Heart left ventricle (tissue), 13 donors: ENCODE results near the gene LSM14A.

Experiments
- CTCF ChIP-seq, 12 donors: fragments of 200-600 bp; sonication (generic) in 4 of 12; IDR thresholded peaks; one replicate each; pipeline versions ENCODE4 v1.5.0 to v1.8.0; 2018 to 2022; ENCODE audit warnings: antibody characterized with exemption in 12 of 12, mild to moderate bottlenecking in 5 of 12
- POLR2A ChIP-seq, 2 donors: fragments of 450-650 bp; IDR thresholded peaks; one replicate each; pipeline ENCODE4 v1.6.1; 2017; ENCODE audit warnings: antibody characterized with exemption in 2 of 2, mild to moderate bottlenecking in 2 of 2, moderate library complexity in 2 of 2
- donor health status: ischemic (EF 13 %, LVEDD 7.1; RV severe dilation, severe dysfunction).
- donor health status: DM: no; HTN: yes; CAD: no.
- donor health status: DM: no; HTN: no; CAD: no.
- donor health status: ischemic (EF 25% LVEDD 6.9; RV normal size, moderate dysfunction).
- donor health status: ischemic (EF 25% LVEDD 5.7; RV mildly dilated, moderate dysfunction).
- donor health status: ischemic (EF 35%, LVEDD 5.7; RV mildly dilated, moderate dysfunction).
- donor health status: nonischemic (EF 11% LVEDD 7.7; RV severe dilation, severe dysfunction).
- donor health status: DM: yes; HTN: yes; CAD: no.
- donor health status: PGD.
- donor health status: ischemic (EF 29% LVEDD 5.4; RV normal size, mild dysfunction).
- donor health status: nonischemic (EF 23%, LVEDD 6.1; RV moderate dilation, normal function).

- TF ChIP-seq CTCF (IDR thresholded peaks at IDR 0.05) (no peak), POLR2A (IDR thresholded peaks at IDR 0.05) (no peak)
Observed at GRCh38 chr19:34215006-34215665, 42.8 kb downstream of the LSM14A start.
